Heart left ventricle (tissue), 16 donors: ENCODE results near the gene AKTIP. TPM values are rescaled to one million over a fixed set of nuclear protein-coding genes. Genes with fewer than 3 reads are reported as not detected.

Experiments
- ATAC-seq, 4 donors: fragments of 200-7000 bp; cut with Tn5 transposase; one replicate each; pipeline ENCODE4 v1.9.1; 2020 to 2022; ENCODE audit warnings: moderate library complexity in 4 of 4, mild to moderate bottlenecking in 3 of 4, moderate number of reproducible peaks in 1 of 4
- DNase-seq, 5 donors: peaks; one replicate each; pipeline ENCODE4 v3.0.0-alpha.2; 2020
- H3K27ac ChIP-seq, 12 donors: fragments of 200-600 bp; sonication (generic) in 4 of 12; one replicate each; pipeline versions ENCODE4 v1.5.0 to v1.8.0; 2016 to 2022; ENCODE audit warnings: mild to moderate bottlenecking in 2 of 12
- H3K27me3 ChIP-seq, 9 donors: fragments of 200-600 bp; sonication (generic) in 2 of 9; one replicate each; pipeline versions ENCODE4 v1.5.1 to v1.8.0; 2016 to 2022; ENCODE audit warnings: mild to moderate bottlenecking in 3 of 9
- H3K36me3 ChIP-seq, 9 donors: fragments of 200-600 bp; sonication (generic) in 2 of 9; one replicate each; pipeline versions ENCODE4 v1.5.0 to v1.8.0; 2018 to 2022; ENCODE audit warnings: mild to moderate bottlenecking in 2 of 9
- H3K4me1 ChIP-seq, 12 donors: fragments of 200-600 bp; sonication (generic) in 4 of 12; one replicate each; pipeline versions ENCODE4 v1.5.0 to v1.8.0; 2016 to 2022; ENCODE audit warnings: mild to moderate bottlenecking in 3 of 12
- H3K4me3 ChIP-seq, 12 donors: fragments of 200-600 bp; sonication (generic) in 4 of 12; one replicate each; pipeline versions ENCODE4 v1.5.0 to v1.8.0; 2017 to 2022; ENCODE audit warnings: mild to moderate bottlenecking in 9 of 12, moderate library complexity in 4 of 12
- H3K9me3 ChIP-seq, 12 donors: fragments of 200-600 bp; sonication (generic) in 4 of 12; one replicate each; pipeline versions ENCODE4 v1.5.0 to v1.8.0; 2016 to 2022; ENCODE audit warnings: mild to moderate bottlenecking in 1 of 12
- POLR2A ChIP-seq, 2 donors: fragments of 450-650 bp; IDR thresholded peaks; one replicate each; pipeline ENCODE4 v1.6.1; 2017; ENCODE audit warnings: antibody characterized with exemption in 2 of 2, mild to moderate bottlenecking in 2 of 2, moderate library complexity in 2 of 2
- WGBS, 4 donors: extraction: QIAGEN DNeasy Blood & Tissue Kit in 2 of 4; methylation state at CpG; one replicate each; pipeline versions ENCODE4 v1.1.5 to v1.1.7; 2013 to 2018; 5-methylcytosine and 5-hydroxymethylcytosine counted together
- intact Hi-C, 10 donors: fragments of 100-400 bp; cut with DNase I; formaldehyde crosslinking; loops; one replicate each; pipeline versions ENCODE4 v1.11.1 to v1.14.2; 2022
- polyA plus RNA-seq, 2 donors: library from polyadenylated mRNA; stranded (reverse); fragments of 200-250 nt; gene quantifications; one replicate each; pipeline ENCODE4 v1.2.3, GENCODE V29; 2013
- total RNA-seq, 9 donors: library from RNA; depleted of rRNA in 2 of 9; stranded (reverse); fragments of >200 nt in 2 of 9; fragmentation: NEBNext Ultra II Directional in 3 of 9; extraction: Animal tissue kit (Norgen Biotek cat#: 25700) in 3 of 9; gene quantifications; one replicate each; pipeline versions ENCODE4 v1.1.0 to v1.2.4, GENCODE V29; 2016 to 2023
- TF ChIP-seq, protein P1 (sequence below), 12 donors: fragments of 200-600 bp; sonication (generic) in 4 of 12; IDR thresholded peaks; one replicate each; pipeline versions ENCODE4 v1.5.0 to v1.8.0; 2018 to 2022; ENCODE audit warnings: antibody characterized with exemption in 12 of 12, mild to moderate bottlenecking in 5 of 12
- donor health status: ischemic (EF 13 %, LVEDD 7.1; RV severe dilation, severe dysfunction).
- donor health status: healthy with polysubstance abuse.
- donor health status: DM: no; HTN: yes; CAD: no.
- donor health status: DM: no; HTN: no; CAD: no.
- donor health status: ischemic (EF 25% LVEDD 6.9; RV normal size, moderate dysfunction).
- donor health status: ischemic (EF 25% LVEDD 5.7; RV mildly dilated, moderate dysfunction).
- donor health status: healthy.
- donor health status: DM: yes; HTN: yes; CAD: no.
- donor health status: ischemic (EF 35%, LVEDD 5.7; RV mildly dilated, moderate dysfunction).
- donor health status: nonischemic (EF 11% LVEDD 7.7; RV severe dilation, severe dysfunction).
- donor health status: DM: yes; HTN: yes; CAD: no.
- donor health status: PGD.
- donor health status: ischemic (EF 29% LVEDD 5.4; RV normal size, mild dysfunction).
- donor health status: nonischemic (EF 23%, LVEDD 6.1; RV moderate dilation, normal function).

AKTIP gene
- total and polyA plus RNA-seq, 11 donors, result 33.6 to 108 (median 81.8) TPM

DNA sequence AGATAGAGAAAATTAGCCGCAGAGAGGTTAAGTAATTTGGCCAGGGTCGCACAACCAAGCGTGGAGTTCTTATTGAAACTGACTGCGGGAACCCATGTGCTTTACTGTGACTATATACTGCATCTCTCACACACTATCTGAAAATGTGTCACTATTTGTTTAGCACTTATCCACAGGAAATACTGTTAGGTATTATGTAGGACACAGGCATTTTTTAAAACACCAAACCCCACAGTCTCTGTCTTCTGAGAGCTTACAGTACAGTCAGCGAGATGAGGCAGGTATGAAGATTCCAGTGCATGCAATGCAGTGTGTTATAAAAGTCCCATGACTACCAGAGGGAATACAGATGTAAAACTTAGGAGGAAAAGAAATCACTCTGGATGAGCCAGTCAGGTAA lies 57.5 kb downstream of the AKTIP start:
- 93 to 98% (median 96%) methylated on average over 5 of the region's 5 CpGs for WGBS, 4 donors
- no peak for DNase-seq
- Histone ChIP-seq H3K27me3 (no peaks in the 10 kb centered on the region), H3K4me3 (no peak overlapping the region), H3K9me3 (no peaks in the 10 kb centered on the region), H3K4me1 (no peaks in the 10 kb centered on the region), H3K36me3 (peaks cover 0 to 99% (median 92%) of the 10 kb centered on the region in 9 donors), H3K27ac (peak overlapping the region in 1 of 12 donors; percentile 17)
- ATAC-seq, result no peak
- intact Hi-C loops, result no loop called here
- TF ChIP-seq POLR2A (IDR thresholded peaks at IDR 0.05), result no peak
- TF ChIP-seq, protein P1, sequence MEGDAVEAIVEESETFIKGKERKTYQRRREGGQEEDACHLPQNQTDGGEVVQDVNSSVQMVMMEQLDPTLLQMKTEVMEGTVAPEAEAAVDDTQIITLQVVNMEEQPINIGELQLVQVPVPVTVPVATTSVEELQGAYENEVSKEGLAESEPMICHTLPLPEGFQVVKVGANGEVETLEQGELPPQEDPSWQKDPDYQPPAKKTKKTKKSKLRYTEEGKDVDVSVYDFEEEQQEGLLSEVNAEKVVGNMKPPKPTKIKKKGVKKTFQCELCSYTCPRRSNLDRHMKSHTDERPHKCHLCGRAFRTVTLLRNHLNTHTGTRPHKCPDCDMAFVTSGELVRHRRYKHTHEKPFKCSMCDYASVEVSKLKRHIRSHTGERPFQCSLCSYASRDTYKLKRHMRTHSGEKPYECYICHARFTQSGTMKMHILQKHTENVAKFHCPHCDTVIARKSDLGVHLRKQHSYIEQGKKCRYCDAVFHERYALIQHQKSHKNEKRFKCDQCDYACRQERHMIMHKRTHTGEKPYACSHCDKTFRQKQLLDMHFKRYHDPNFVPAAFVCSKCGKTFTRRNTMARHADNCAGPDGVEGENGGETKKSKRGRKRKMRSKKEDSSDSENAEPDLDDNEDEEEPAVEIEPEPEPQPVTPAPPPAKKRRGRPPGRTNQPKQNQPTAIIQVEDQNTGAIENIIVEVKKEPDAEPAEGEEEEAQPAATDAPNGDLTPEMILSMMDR (IDR thresholded peaks at IDR 0.05), result no peak

Other genes with a start within 250 kb of the AKTIP start
- 10 to 100 TPM; 31.7 to 50.1 (median 36.8) TPM for gene RBL2, start 68.7 kb downstream of the AKTIP start, total RNA-seq
- gene RBL2, start 68.7 kb downstream of the AKTIP start, polyA plus RNA-seq, result 10 to 100 TPM; 16.7 to 28.1 TPM
- 1 to 10 TPM; 1.4 to 4.6 (median 2.4) TPM for gene RPGRIP1L, start 200.7 kb upstream of the AKTIP start, total RNA-seq
- 1 to 10 TPM in 1 of 2 donors, under 1 TPM in 1; 0.69 to 1.4 TPM for gene RPGRIP1L, start 200.7 kb upstream of the AKTIP start, polyA plus RNA-seq
- gene FTO, start 200.9 kb upstream of the AKTIP start, total RNA-seq, result 100 to 1,000 TPM in 1 of 9 donors, 10 to 100 TPM in 8; 77.2 to 105 (median 87.0) TPM
- gene FTO, start 200.9 kb upstream of the AKTIP start, polyA plus RNA-seq, result 10 to 100 TPM; 11.8 to 45.0 TPM